Hematopoietic multipotent progenitor cell treated with erythropoietin and hydrocortisone succinate and interleukin-3 and kit ligand, for 4 days (in vitro differentiated cells): Measurements from ENCODE around the gene PALS1.
A peak's percentile ranks its signal among the peaks of the same experiment; 100 is the strongest.

Experiments used
- DNase-seq: peaks from one replicate; pipeline ENCODE4 v3.0.0-alpha.2; 2015

Gene PALS1

GRCh38 chr14:67241411-67242167, at the start of gene PALS1:
Gene PALS1, plus strand, starts transcription at chr14:67241435. Its CDS starts 37,736 bp downstream, at chr14:67279171.
- no peak for DNase-seq

- no peak for DNase-seq
Measured at GRCh38 chr14:67191768-67192290, 49.4 kb upstream of the PALS1 start.

- peak; percentile 59 for DNase-seq
Measured at GRCh38 chr14:67192366-67192765, 48.9 kb upstream of the PALS1 start.

- peak; percentile 27 for DNase-seq
Measured at GRCh38 chr14:67195279-67195678, 46.0 kb upstream of the PALS1 start.

- DNase-seq: no peak
Measured at GRCh38 chr14:67199016-67199415, 42.2 kb upstream of the PALS1 start.

GRCh38 chr14:67207810-67208209, 33.4 kb upstream of the PALS1 start:
- DNase-seq: no peak

- no peak for DNase-seq
Measured at GRCh38 chr14:67218126-67218525, 23.1 kb upstream of the PALS1 start.

- no peak for DNase-seq
Measured at GRCh38 chr14:67221248-67221981, 19.8 kb upstream of the PALS1 start.

GRCh38 chr14:67221982-67222328, 19.3 kb upstream of the PALS1 start:
- no peak for DNase-seq

GRCh38 chr14:67225523-67225922, 15.7 kb upstream of the PALS1 start:
- DNase-seq: no peak

GRCh38 chr14:67228325-67228984, 12.8 kb upstream of the PALS1 start:
- DNase-seq: no peak

GRCh38 chr14:67232066-67232465, 9.2 kb upstream of the PALS1 start:
- peak; percentile 5 for DNase-seq

- DNase-seq: no peak
Measured at GRCh38 chr14:67232621-67233020, 8.6 kb upstream of the PALS1 start.

GRCh38 chr14:67237591-67237990, 3.6 kb upstream of the PALS1 start:
- DNase-seq: no peak

- no peak for DNase-seq
Measured at GRCh38 chr14:67239582-67239981, 1.7 kb upstream of the PALS1 start.

- DNase-seq: peak; percentile 57
Measured at GRCh38 chr14:67240168-67240932, 885 bp upstream of the PALS1 start.

- DNase-seq: peak; percentile 98
Measured at GRCh38 chr14:67240978-67241410, 241 bp upstream of the PALS1 start.

GRCh38 chr14:67242168-67242420, 859 bp downstream of the PALS1 start:
- DNase-seq: no peak

GRCh38 chr14:67245104-67245503, 3.9 kb downstream of the PALS1 start:
- DNase-seq: no peak

- no peak for DNase-seq
Measured at GRCh38 chr14:67251573-67252226, 10.5 kb downstream of the PALS1 start.

- DNase-seq: no peak
Measured at GRCh38 chr14:67253076-67253635, 11.9 kb downstream of the PALS1 start.

- no peak for DNase-seq
Measured at GRCh38 chr14:67257906-67258305, 16.7 kb downstream of the PALS1 start.
